LNCAP (cell line): ENCODE measurements around the gene RNF26.
A peak's percentile ranks its signal among the peaks of the same experiment; 100 is the strongest.

ENCODE experiments used
- TF ChIP-seq, protein P1 (sequence below): fragments of 450-650 bp; IDR thresholded peaks from 2 replicates; pipeline ENCODE4 v1.5.1; 2017; ENCODE audit warnings: mild to moderate bottlenecking

The RNF26 gene

GRCh38 chr11:119377112-119377901 is 43.0 kb downstream of the RNF26 start:
- TF ChIP-seq, protein P1, sequence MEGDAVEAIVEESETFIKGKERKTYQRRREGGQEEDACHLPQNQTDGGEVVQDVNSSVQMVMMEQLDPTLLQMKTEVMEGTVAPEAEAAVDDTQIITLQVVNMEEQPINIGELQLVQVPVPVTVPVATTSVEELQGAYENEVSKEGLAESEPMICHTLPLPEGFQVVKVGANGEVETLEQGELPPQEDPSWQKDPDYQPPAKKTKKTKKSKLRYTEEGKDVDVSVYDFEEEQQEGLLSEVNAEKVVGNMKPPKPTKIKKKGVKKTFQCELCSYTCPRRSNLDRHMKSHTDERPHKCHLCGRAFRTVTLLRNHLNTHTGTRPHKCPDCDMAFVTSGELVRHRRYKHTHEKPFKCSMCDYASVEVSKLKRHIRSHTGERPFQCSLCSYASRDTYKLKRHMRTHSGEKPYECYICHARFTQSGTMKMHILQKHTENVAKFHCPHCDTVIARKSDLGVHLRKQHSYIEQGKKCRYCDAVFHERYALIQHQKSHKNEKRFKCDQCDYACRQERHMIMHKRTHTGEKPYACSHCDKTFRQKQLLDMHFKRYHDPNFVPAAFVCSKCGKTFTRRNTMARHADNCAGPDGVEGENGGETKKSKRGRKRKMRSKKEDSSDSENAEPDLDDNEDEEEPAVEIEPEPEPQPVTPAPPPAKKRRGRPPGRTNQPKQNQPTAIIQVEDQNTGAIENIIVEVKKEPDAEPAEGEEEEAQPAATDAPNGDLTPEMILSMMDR = no peak

DNA sequence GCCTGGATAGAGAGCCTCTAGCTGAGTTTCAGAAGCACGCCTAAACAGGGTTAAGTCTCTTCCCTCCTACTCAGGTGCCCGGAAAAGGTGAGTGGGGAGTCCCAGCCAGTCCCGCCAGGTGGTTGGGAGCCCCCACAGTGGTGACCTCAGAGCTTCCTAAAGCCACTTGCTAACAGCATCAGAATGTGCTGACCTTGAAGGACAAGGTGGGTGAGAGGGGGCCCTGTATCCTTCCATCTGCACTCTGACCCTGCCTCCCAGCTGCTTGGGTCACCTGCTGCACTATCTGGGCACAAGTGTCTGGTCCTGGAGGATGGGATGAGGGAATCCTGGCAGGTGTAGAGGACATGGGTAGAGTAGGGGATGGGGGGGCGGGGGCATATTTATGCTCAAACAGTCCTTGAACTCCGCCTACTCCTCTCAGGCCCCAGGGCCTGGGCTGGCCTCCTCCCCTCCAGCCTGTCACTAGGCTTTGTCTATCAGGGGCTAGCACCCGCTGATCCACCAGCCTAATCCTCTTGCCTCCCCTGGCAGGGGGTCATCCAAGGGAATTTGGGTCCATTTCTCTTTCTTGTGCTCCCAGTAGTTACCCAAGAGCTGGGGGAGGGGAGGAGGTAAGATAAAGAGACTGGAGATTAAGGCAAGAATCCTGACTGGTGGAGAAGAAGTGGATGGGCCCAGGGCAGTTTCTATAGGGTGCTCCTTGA is 43.8 kb downstream of the RNF26 start:
- TF ChIP-seq, protein P1 = no peak

GRCh38 chr11:119378851-119379465 is 44.6 kb downstream of the RNF26 start:
- TF ChIP-seq, protein P1 = no peak

GRCh38 chr11:119380160-119380826 is 46.0 kb downstream of the RNF26 start:
- TF ChIP-seq, protein P1 = no peak

DNA sequence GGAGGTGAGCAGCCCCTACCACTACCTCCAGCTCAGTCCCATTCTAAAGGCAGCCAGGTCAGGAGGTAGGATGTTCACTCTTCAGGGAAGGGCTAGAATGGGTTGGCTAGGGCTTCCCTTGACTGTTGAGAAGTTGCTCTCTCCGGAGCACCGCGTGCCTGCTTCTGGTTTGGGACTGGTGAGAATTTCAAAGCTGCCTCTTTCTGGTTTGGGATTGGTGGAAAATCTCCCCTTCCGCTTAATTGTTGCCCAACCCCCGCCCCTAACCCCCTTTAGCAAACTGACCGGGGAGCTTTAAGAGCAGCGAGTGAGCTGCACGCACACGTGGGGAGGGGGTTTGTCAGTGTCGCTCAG is 46.5 kb downstream of the RNF26 start:
- TF ChIP-seq, protein P1 = no peak

- TF ChIP-seq, protein P1 = peak; percentile 96
Measured at GRCh38 chr11:119381181-119381988, 47.1 kb downstream of the RNF26 start, which contains the start of gene USP2. Gene USP2, minus strand, starts transcription at chr11:119381690. Its CDS starts 8,210 bp downstream, at chr11:119373480.
